SK-N-SH treated with all-trans-retinoic acid at 6 μM for 48 hours (cell line): Measurements from ENCODE around the gene LAGE3.

ENCODE experiments used
- ATAC-seq: fragments of 200-7000 bp; cut with Tn5 transposase; 3 replicates; pipeline ENCODE4 v1.9.1; 2020; ENCODE audit warnings: mild to moderate bottlenecking, moderate library complexity
- BACH2 ChIP-seq: fragments of 250-450 bp; sonication (Bioruptor Pico); IDR thresholded peaks from 2 replicates; pipeline ENCODE4 v1.9.0; 2021; ENCODE audit warnings: mild to moderate bottlenecking, borderline replicate concordance
- GLIS3 ChIP-seq: fragments of 250-450 bp; sonication (Bioruptor Pico); IDR thresholded peaks from 2 replicates; pipeline ENCODE4 v1.5.0; 2020; ENCODE audit warnings: mild to moderate bottlenecking, moderate library complexity
- ISL1 ChIP-seq: fragments of 250-450 bp; sonication (Bioruptor Pico); IDR thresholded peaks from 2 replicates; pipeline ENCODE4 v2.1.2; 2022; ENCODE audit warnings: mild to moderate bottlenecking, moderate library complexity
- RARB ChIP-seq: fragments of 250-450 bp; sonication (Bioruptor Pico); IDR thresholded peaks from 2 replicates; pipeline ENCODE4 v1.8.0; 2021; ENCODE audit warnings: mild to moderate bottlenecking, moderate library complexity
- SNAI2 ChIP-seq: fragments of 250-450 bp; sonication (Bioruptor Pico); IDR thresholded peaks from 2 replicates; pipeline ENCODE4 v1.5.0; 2020; ENCODE audit warnings: mild to moderate bottlenecking, moderate library complexity
- TCF4 ChIP-seq: fragments of 250-450 bp; sonication (Bioruptor Pico); IDR thresholded peaks from 2 replicates; pipeline ENCODE4 v1.8.0; 2021; ENCODE audit warnings: mild to moderate bottlenecking, moderate library complexity, borderline replicate concordance
- TOX ChIP-seq: fragments of 250-450 bp; sonication (Bioruptor Pico); IDR thresholded peaks from 2 replicates; pipeline ENCODE4 v1.8.0; 2021; ENCODE audit warnings: mild to moderate bottlenecking, moderate library complexity, borderline replicate concordance
- ZC3H10 ChIP-seq: fragments of 250-450 bp; sonication (Bioruptor Pico); IDR thresholded peaks from 2 replicates; pipeline ENCODE4 v1.5.1; 2021; ENCODE audit warnings: mild to moderate bottlenecking, moderate library complexity
- ZFP3 ChIP-seq: fragments of 250-450 bp; sonication (Bioruptor Pico); IDR thresholded peaks from 2 replicates; pipeline ENCODE4 v1.5.0; 2020; ENCODE audit warnings: mild to moderate bottlenecking, moderate library complexity
- ZNF565 ChIP-seq: fragments of 450-650 bp; formaldehyde crosslinking; conservative IDR thresholded peaks from 2 replicates; pipeline ENCODE4 v1.5.0; 2020; ENCODE audit warnings: low read depth, mild to moderate bottlenecking, moderate library complexity
- ZNF8 ChIP-seq: fragments of 450-650 bp; formaldehyde crosslinking; IDR thresholded peaks from 2 replicates; pipeline ENCODE4 v1.5.0; 2020; ENCODE audit warnings: mild to moderate bottlenecking, moderate library complexity
- TF ChIP-seq, protein P1 (sequence below): fragments of 250-450 bp; sonication (Bioruptor Pico); IDR thresholded peaks from 2 replicates; pipeline ENCODE4 v1.8.0; 2020; ENCODE audit warnings: mild to moderate bottlenecking, moderate library complexity, borderline replicate concordance
- TF ChIP-seq, protein P2 (sequence below): fragments of 250-450 bp; sonication (Bioruptor Pico); IDR thresholded peaks from 2 replicates; pipeline ENCODE4 v1.8.0; 2021; ENCODE audit warnings: low read depth, mild to moderate bottlenecking, moderate library complexity, borderline replicate concordance
- TF ChIP-seq, protein P3 (sequence below): fragments of 250-450 bp; sonication (Bioruptor Pico); IDR thresholded peaks from 2 replicates; pipeline ENCODE4 v1.5.0; 2020; ENCODE audit warnings: mild to moderate bottlenecking, moderate library complexity
- TF ChIP-seq, protein P4 (sequence below): fragments of 250-450 bp; sonication (Bioruptor Pico); IDR thresholded peaks from 2 replicates; pipeline ENCODE4 v1.5.1; 2021; ENCODE audit warnings: mild to moderate bottlenecking, moderate library complexity
- TF ChIP-seq, protein P5 (sequence below): fragments of 250-450 bp; sonication (Bioruptor Pico); IDR thresholded peaks from 2 replicates; pipeline ENCODE4 v1.5.1; 2020; ENCODE audit warnings: low read depth, mild to moderate bottlenecking, moderate library complexity

LAGE3 gene

DNA sequence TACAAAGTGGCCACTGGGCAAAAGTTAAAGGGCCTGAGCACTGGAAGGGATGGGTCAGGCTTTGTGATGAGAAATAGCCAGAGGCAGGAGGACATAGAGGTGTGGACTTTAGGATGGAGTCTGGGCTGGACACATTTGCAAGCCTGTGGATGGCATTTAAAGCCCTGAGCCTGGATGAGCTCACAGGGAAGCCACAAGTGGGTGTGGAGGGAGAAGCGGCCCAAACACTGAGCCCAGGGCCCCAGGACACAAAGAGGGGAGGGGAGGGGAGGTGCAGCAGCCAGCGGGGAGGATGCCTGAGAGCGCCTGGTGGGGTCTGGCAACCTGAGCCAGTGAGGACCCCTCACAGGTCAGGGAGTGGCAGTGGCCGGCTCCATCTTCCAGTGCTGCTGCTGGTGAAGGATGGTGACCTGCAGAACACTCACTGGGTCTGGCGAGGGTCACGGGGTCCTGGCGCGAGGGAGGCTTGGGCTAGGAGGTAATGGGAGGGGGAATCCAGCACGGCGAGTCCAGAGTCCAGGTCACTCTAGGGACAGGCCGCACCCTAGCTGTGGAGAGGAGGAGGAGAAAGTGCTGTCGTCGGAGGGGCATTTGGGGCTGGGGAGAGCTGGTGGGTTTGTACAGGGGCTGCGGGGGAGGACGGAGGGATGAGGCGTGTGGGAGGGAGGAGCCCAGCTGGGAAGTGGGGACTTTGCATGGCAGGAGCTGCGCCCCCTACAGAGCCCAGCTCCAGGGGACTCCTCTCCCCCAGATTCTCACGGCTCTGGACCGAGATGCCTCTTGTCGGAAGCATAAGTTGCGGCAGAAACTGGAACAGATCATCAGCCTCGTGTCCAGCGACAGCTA lies 7.0 kb downstream of the LAGE3 start:
- TF ChIP-seq GLIS3 (CRISPR knock-in tag): no peak
- TF ChIP-seq, protein P1, sequence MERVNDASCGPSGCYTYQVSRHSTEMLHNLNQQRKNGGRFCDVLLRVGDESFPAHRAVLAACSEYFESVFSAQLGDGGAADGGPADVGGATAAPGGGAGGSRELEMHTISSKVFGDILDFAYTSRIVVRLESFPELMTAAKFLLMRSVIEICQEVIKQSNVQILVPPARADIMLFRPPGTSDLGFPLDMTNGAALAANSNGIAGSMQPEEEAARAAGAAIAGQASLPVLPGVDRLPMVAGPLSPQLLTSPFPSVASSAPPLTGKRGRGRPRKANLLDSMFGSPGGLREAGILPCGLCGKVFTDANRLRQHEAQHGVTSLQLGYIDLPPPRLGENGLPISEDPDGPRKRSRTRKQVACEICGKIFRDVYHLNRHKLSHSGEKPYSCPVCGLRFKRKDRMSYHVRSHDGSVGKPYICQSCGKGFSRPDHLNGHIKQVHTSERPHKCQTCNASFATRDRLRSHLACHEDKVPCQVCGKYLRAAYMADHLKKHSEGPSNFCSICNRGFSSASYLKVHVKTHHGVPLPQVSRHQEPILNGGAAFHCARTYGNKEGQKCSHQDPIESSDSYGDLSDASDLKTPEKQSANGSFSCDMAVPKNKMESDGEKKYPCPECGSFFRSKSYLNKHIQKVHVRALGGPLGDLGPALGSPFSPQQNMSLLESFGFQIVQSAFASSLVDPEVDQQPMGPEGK (CRISPR knock-in tag): no peak
- TF ChIP-seq, protein P2, sequence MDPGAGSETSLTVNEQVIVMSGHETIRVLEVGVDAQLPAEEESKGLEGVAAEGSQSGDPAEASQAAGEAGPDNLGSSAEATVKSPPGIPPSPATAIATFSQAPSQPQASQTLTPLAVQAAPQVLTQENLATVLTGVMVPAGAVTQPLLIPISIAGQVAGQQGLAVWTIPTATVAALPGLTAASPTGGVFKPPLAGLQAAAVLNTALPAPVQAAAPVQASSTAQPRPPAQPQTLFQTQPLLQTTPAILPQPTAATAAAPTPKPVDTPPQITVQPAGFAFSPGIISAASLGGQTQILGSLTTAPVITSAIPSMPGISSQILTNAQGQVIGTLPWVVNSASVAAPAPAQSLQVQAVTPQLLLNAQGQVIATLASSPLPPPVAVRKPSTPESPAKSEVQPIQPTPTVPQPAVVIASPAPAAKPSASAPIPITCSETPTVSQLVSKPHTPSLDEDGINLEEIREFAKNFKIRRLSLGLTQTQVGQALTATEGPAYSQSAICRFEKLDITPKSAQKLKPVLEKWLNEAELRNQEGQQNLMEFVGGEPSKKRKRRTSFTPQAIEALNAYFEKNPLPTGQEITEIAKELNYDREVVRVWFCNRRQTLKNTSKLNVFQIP: no peak
- no peak for TF ChIP-seq TCF4 (CRISPR knock-in tag)
- TF ChIP-seq, protein P3, sequence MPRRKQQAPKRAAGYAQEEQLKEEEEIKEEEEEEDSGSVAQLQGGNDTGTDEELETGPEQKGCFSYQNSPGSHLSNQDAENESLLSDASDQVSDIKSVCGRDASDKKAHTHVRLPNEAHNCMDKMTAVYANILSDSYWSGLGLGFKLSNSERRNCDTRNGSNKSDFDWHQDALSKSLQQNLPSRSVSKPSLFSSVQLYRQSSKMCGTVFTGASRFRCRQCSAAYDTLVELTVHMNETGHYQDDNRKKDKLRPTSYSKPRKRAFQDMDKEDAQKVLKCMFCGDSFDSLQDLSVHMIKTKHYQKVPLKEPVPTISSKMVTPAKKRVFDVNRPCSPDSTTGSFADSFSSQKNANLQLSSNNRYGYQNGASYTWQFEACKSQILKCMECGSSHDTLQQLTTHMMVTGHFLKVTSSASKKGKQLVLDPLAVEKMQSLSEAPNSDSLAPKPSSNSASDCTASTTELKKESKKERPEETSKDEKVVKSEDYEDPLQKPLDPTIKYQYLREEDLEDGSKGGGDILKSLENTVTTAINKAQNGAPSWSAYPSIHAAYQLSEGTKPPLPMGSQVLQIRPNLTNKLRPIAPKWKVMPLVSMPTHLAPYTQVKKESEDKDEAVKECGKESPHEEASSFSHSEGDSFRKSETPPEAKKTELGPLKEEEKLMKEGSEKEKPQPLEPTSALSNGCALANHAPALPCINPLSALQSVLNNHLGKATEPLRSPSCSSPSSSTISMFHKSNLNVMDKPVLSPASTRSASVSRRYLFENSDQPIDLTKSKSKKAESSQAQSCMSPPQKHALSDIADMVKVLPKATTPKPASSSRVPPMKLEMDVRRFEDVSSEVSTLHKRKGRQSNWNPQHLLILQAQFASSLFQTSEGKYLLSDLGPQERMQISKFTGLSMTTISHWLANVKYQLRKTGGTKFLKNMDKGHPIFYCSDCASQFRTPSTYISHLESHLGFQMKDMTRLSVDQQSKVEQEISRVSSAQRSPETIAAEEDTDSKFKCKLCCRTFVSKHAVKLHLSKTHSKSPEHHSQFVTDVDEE (CRISPR knock-in tag): no peak
- no peak for ATAC-seq

DNA sequence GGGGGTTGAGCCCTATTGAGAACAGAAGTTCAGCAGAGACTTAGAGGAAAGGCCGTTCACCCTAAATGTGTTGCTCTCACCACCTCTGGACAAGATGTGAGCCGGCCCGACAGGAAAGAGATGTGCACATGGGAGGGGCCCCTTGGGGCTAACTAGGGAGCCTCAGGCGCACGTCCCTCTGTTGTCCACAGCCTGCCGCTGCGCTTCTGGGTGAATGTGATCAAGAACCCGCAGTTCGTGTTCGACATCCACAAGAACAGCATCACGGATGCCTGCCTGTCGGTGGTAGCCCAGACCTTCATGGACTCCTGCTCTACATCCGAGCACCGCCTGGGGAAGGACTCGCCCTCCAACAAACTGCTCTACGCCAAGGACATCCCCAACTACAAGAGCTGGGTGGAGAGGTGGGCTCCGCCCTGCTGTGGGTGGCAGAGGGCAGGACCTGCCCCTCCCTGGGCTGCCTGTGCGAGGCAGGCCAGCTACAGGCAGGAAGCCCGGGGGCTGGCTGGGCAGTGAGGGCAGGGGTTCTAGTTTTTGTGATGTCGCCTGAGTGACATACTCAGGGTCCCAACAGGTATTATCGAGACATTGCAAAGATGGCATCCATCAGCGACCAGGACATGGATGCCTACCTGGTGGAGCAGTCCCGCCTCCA lies 8.0 kb downstream of the LAGE3 start:
- no peak for TF ChIP-seq GLIS3 (CRISPR knock-in tag)
- no peak for TF ChIP-seq ZFP3 (CRISPR knock-in tag)
- TF ChIP-seq, protein P3 (CRISPR knock-in tag): no peak
- TF ChIP-seq, all 23 proteins: peak for 0
- no peak for ATAC-seq

DNA sequence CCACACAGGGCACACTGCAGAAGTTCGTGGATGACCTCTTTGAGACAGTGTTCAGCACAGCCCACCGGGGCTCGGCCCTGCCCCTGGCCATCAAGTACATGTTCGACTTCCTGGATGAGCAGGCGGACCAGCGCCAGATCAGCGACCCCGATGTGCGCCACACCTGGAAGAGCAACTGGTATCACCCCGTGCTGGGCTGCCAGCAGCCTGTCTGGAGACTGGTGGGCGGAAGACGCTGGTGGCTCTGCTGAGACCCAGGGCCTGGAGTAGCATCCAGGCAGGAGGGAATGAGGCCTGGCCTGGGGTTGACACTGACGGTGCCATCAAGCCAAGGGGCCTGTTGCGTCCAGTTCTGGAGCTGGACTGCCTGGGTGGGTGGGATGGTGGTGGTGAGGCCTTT lies 8.6 kb downstream of the LAGE3 start:
- ATAC-seq: no peak
- no peak for TF ChIP-seq ZNF565
- no peak for TF ChIP-seq RARB (CRISPR knock-in tag)

DNA sequence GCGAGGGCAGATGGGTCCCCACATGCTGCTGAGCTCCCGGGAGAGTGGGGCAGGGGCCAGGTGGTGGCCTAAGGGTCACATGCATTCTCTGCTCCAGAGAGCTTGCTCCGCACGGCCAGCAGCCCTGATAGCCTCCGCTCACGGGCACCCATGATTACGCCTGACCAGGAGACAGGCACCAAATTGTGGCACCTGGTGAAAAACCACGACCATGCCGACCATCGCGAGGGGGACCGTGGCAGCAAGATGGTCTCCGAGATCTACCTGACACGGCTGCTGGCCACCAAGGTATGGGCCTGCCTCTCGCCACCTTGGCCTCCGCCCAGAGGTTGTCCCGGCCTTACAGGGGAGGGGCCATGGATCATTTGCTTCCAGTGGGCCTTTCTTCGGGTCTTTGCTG lies 9.2 kb downstream of the LAGE3 start:
- ATAC-seq: no peak
- TF ChIP-seq TCF4 (CRISPR knock-in tag) (no peak), ZNF8 (CRISPR knock-in tag) (no peak), RARB (CRISPR knock-in tag) (no peak), ISL1 (no peak), SNAI2 (no peak), ZC3H10 (no peak), TOX (no peak), BACH2 (CRISPR knock-in tag) (no peak)
- TF ChIP-seq, protein P4, sequence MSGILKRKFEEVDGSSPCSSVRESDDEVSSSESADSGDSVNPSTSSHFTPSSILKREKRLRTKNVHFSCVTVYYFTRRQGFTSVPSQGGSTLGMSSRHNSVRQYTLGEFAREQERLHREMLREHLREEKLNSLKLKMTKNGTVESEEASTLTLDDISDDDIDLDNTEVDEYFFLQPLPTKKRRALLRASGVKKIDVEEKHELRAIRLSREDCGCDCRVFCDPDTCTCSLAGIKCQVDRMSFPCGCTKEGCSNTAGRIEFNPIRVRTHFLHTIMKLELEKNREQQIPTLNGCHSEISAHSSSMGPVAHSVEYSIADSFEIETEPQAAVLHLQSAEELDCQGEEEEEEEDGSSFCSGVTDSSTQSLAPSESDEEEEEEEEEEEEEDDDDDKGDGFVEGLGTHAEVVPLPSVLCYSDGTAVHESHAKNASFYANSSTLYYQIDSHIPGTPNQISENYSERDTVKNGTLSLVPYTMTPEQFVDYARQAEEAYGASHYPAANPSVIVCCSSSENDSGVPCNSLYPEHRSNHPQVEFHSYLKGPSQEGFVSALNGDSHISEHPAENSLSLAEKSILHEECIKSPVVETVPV (CRISPR knock-in tag): no peak
- TF ChIP-seq, protein P5, sequence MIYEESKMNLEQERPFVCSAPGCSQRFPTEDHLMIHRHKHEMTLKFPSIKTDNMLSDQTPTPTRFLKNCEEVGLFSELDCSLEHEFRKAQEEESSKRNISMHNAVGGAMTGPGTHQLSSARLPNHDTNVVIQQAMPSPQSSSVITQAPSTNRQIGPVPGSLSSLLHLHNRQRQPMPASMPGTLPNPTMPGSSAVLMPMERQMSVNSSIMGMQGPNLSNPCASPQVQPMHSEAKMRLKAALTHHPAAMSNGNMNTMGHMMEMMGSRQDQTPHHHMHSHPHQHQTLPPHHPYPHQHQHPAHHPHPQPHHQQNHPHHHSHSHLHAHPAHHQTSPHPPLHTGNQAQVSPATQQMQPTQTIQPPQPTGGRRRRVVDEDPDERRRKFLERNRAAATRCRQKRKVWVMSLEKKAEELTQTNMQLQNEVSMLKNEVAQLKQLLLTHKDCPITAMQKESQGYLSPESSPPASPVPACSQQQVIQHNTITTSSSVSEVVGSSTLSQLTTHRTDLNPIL (CRISPR knock-in tag): no peak
- TF ChIP-seq, protein P1 (CRISPR knock-in tag): no peak
